Hepatocyte (in vitro differentiated cells): Measurements from ENCODE around the gene MAP3K10. TPM values are rescaled to one million over a fixed set of nuclear protein-coding genes. Genes with fewer than 3 reads are reported as not detected.

Experiments
- DNase-seq: peaks from one replicate; pipeline ENCODE4 v3.0.0-alpha.2; 2016; ENCODE audit warnings: low spot score
- H2AFZ ChIP-seq: fragments of 200-600 bp; sonication (generic); 2 replicates; pipeline ENCODE4 v1.6.0; 2016; ENCODE audit warnings: antibody characterized with exemption, mild to moderate bottlenecking
- H3K27ac ChIP-seq: fragments of 200-600 bp; sonication (generic); 2 replicates; pipeline ENCODE4 v1.5.1; 2016; ENCODE audit warnings: mild to moderate bottlenecking
- H3K27me3 ChIP-seq: fragments of 200-600 bp; sonication (generic); 2 replicates; pipeline ENCODE4 v1.6.1; 2016
- H3K36me3 ChIP-seq: fragments of 200-600 bp; sonication (generic); replicated peaks from 2 replicates; pipeline ENCODE4 v1.5.1; 2016; ENCODE audit warnings: low read depth; ENCODE audit not compliant: insufficient read depth
- H3K4me1 ChIP-seq: fragments of 200-600 bp; sonication (generic); 2 replicates; pipeline ENCODE4 v1.5.1; 2016; ENCODE audit warnings: mild to moderate bottlenecking, moderate library complexity; ENCODE audit not compliant: insufficient read depth
- H3K4me2 ChIP-seq: fragments of 200-600 bp; sonication (generic); 2 replicates; pipeline ENCODE4 v1.6.0; 2016
- H3K4me3 ChIP-seq: fragments of 200-600 bp; sonication (generic); 2 replicates; pipeline ENCODE4 v1.5.1; 2016; ENCODE audit warnings: mild to moderate bottlenecking
- H3K79me2 ChIP-seq: fragments of 200-600 bp; sonication (generic); 2 replicates; pipeline ENCODE4 v1.6.0; 2017; ENCODE audit warnings: mild to moderate bottlenecking
- H3K9me2 ChIP-seq: fragments of 200-600 bp; sonication (generic); replicated peaks from 2 replicates; pipeline ENCODE4 v1.6.0; 2017; ENCODE audit warnings: mild to moderate bottlenecking; ENCODE audit not compliant: insufficient read depth
- H3K9me3 ChIP-seq: fragments of 200-600 bp; sonication (generic); 2 replicates; pipeline ENCODE4 v1.5.1; 2016; ENCODE audit warnings: low read depth, mild to moderate bottlenecking
- H4K20me1 ChIP-seq: fragments of 200-600 bp; sonication (generic); 2 replicates; pipeline ENCODE4 v1.6.0; 2016; ENCODE audit warnings: mild to moderate bottlenecking; ENCODE audit not compliant: insufficient read depth, poor library complexity, severe bottlenecking
- EZH2 ChIP-seq: fragments of 200-600 bp; sonication (generic); IDR thresholded peaks from 2 replicates; pipeline ENCODE4 v1.6.1; 2016; ENCODE audit warnings: antibody characterized with exemption, mild to moderate bottlenecking, borderline replicate concordance
- EZH2phosphoT487 ChIP-seq: fragments of 200-600 bp; sonication (generic); IDR thresholded peaks from one replicate; pipeline ENCODE4 v1.6.1; 2018; ENCODE audit warnings: antibody characterized with exemption, mild to moderate bottlenecking, low read depth, moderate library complexity; ENCODE audit not compliant: unreplicated experiment, severe bottlenecking
- WGBS: methylation state at CpG from one replicate; pipeline ENCODE4 v1.1.6; 2016; ENCODE audit warnings: low lambda C conversion rate; ENCODE audit errors: missing lambda C conversion rate; 5-methylcytosine and 5-hydroxymethylcytosine counted together
- polyA plus RNA-seq: library from polyadenylated mRNA; unstranded; fragments of >200 nt; fragmentation: Nextera tagmentation; extraction: Ambion mirVana; gene quantifications from 2 replicates; pipeline ENCODE4 v1.2.1, GENCODE V29; 2016
- total RNA-seq: library from RNA; depleted of rRNA; stranded (reverse); fragments of >200 nt; gene quantifications from 2 replicates; pipeline ENCODE4 v1.2.3, GENCODE V29; 2014
- TF ChIP-seq, protein P1 (sequence below): fragments of 200-600 bp; sonication (generic); IDR thresholded peaks from 2 replicates; pipeline ENCODE4 v1.5.1; 2016; ENCODE audit warnings: antibody characterized with exemption, mild to moderate bottlenecking; ENCODE audit not compliant: poor library complexity

MAP3K10 gene
- total and polyA plus RNA-seq, 2 experiments from 2014 or later = 6.1 to 9.1 TPM

DNA sequence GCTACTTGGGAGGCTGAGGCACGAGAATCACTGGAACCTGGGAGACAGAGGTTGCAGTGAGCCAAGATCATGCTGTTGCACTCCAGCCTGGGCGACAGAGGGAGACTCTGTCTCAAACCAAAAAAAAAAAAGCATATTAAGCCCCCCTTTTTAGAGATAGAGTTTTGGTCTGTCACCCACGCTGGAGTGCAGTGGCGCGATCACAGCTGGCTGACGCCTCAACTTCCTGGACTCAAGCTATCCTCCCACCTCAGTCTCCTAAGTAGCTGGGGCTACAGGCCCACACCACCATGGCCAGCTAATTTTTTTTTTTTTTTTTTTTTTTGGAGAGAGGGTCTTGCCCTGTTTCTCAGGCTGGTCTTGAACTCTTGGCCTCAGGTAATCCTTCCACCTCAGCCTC, 34.2 kb upstream of the MAP3K10 start:
- H3K36me3 ChIP-seq = no peaks in the 10 kb centered on the region
- H4K20me1 ChIP-seq = no peaks in the 10 kb centered on the region
- no peaks in the 10 kb centered on the region for H3K9me2 ChIP-seq
- DNase-seq = no peak
- no peak overlapping the region for H3K27ac ChIP-seq
- H3K27me3 ChIP-seq = no peaks in the 10 kb centered on the region
- no peak overlapping the region for H2AFZ ChIP-seq
- TF ChIP-seq EZH2 (no peak), EZH2phosphoT487 (no peak)
- TF ChIP-seq, protein P1, sequence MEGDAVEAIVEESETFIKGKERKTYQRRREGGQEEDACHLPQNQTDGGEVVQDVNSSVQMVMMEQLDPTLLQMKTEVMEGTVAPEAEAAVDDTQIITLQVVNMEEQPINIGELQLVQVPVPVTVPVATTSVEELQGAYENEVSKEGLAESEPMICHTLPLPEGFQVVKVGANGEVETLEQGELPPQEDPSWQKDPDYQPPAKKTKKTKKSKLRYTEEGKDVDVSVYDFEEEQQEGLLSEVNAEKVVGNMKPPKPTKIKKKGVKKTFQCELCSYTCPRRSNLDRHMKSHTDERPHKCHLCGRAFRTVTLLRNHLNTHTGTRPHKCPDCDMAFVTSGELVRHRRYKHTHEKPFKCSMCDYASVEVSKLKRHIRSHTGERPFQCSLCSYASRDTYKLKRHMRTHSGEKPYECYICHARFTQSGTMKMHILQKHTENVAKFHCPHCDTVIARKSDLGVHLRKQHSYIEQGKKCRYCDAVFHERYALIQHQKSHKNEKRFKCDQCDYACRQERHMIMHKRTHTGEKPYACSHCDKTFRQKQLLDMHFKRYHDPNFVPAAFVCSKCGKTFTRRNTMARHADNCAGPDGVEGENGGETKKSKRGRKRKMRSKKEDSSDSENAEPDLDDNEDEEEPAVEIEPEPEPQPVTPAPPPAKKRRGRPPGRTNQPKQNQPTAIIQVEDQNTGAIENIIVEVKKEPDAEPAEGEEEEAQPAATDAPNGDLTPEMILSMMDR = no peak
- no peak overlapping the region for H3K4me2 ChIP-seq
- no peak overlapping the region for H3K4me3 ChIP-seq
- H3K4me1 ChIP-seq = no peaks in the 10 kb centered on the region
- no peaks in the 10 kb centered on the region for H3K9me3 ChIP-seq
- H3K79me2 ChIP-seq = no peaks in the 10 kb centered on the region
- 92% methylated on average over 5 of the region's 6 CpGs for WGBS

DNA sequence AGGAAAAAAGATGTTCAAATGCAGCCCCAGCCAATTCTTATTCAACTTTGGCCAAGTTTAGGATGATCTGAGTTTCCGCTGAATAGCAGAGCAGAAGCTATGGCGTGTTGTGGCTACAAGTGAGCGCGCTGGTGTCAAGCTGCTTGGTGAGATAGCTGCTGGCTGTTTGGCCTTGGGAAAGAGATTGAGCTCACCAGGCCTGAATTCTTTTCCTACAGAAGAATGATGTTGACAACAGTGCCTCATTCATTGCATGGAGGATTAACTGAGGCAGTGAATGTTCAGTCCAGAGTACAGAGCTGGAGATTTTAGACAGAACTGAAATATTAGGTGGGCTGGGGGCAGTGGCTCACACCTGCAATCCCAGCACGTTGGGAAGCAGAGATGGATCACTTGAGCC, 31.5 kb upstream of the MAP3K10 start:
- WGBS = 90% methylated on average over 5 of the region's 5 CpGs
- DNase-seq = no peak

DNA sequence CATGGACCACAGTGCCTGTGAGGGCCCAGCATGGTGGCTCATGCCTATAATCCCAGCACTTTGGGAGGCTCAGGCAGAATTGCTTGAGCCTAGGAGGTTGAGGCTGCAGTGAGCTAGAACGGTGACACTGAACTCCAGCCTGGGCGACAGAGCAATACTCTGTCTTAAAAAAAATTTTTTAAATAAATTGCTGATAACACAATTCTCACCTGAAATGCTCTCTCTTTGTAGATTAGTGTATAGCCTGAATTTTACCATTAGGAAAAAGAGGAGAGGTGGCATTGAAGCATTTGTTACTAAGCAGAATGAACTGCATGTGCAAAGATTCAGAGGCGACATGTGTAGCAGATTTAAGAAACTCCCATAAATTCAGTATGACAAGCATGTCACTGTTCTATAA, 29.1 kb upstream of the MAP3K10 start:
- H3K9me2 ChIP-seq = no peaks in the 10 kb centered on the region
- whole genome bisulfite sequencing = 95% methylated on average over 3 of the region's 3 CpGs
- TF ChIP-seq, protein P1 = no peak
- TF ChIP-seq EZH2 (no peak), EZH2phosphoT487 (no peak)
- H3K27ac ChIP-seq = no peak overlapping the region
- no peak overlapping the region for H2AFZ ChIP-seq
- no peaks in the 10 kb centered on the region for H3K4me1 ChIP-seq
- no peaks in the 10 kb centered on the region for H4K20me1 ChIP-seq
- no peaks in the 10 kb centered on the region for H3K79me2 ChIP-seq
- H3K4me3 ChIP-seq = no peak overlapping the region
- DNase-seq = no peak
- no peaks in the 10 kb centered on the region for H3K9me3 ChIP-seq
- H3K27me3 ChIP-seq = no peaks in the 10 kb centered on the region
- no peaks in the 10 kb centered on the region for H3K36me3 ChIP-seq
- no peak overlapping the region for H3K4me2 ChIP-seq

More for the DNA sequence above, 31.5 kb upstream of the MAP3K10 start:
- H3K27ac ChIP-seq = no peak overlapping the region
- H3K4me2 ChIP-seq = no peak overlapping the region
- H3K79me2 ChIP-seq = no peaks in the 10 kb centered on the region
- H3K36me3 ChIP-seq = no peaks in the 10 kb centered on the region
- no peaks in the 10 kb centered on the region for H3K9me3 ChIP-seq
- H3K27me3 ChIP-seq = no peaks in the 10 kb centered on the region
- no peaks in the 10 kb centered on the region for H4K20me1 ChIP-seq
- H3K4me1 ChIP-seq = no peaks in the 10 kb centered on the region
- no peaks in the 10 kb centered on the region for H3K9me2 ChIP-seq
- TF ChIP-seq, protein P1 = no peak
- TF ChIP-seq EZH2phosphoT487 = no peak
- TF ChIP-seq EZH2 = no peak
- H2AFZ ChIP-seq = no peak overlapping the region
- H3K4me3 ChIP-seq = no peak overlapping the region

DNA sequence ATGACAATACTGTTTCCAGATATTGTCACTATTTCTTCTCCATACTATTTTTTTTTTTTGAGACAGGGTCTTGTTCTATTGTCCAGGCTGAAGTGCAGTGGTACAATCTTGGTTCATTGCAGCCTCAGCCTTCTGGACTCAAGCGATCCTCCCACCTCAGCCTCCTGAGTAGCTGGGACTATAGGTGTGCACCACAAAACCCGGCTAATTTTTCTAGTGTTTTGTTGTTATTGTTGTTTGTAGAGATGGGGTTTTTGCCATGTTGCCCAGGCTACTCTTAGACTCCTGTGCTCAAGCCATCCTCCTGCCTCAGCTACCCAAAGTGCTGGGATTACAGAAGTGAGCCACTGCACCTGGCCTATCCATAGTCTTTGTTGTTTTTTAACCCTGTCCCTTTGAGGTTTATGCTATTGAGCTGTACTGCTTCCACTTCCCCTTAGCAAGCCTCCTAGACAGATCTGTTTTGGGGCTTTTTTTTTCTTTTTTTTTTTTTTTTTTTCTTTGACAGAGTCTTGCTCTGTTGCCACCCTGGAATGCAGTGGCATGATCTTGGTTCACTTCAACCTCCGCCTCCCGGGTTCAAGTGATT, 27.6 kb upstream of the MAP3K10 start:
- H3K27me3 ChIP-seq = no peaks in the 10 kb centered on the region
- whole genome bisulfite sequencing = 99% methylated on average over 4 of the region's 4 CpGs
- no peaks in the 10 kb centered on the region for H3K9me3 ChIP-seq
- no peak overlapping the region for H3K4me3 ChIP-seq
- no peaks in the 10 kb centered on the region for H3K9me2 ChIP-seq
- no peaks in the 10 kb centered on the region for H4K20me1 ChIP-seq
- H3K4me2 ChIP-seq = no peak overlapping the region
- H3K36me3 ChIP-seq = no peaks in the 10 kb centered on the region
- H3K4me1 ChIP-seq = no peaks in the 10 kb centered on the region
- H2AFZ ChIP-seq = no peak overlapping the region
- DNase-seq = no peak
- no peak for TF ChIP-seq EZH2
- TF ChIP-seq EZH2phosphoT487 = no peak
- TF ChIP-seq, protein P1 = no peak
- no peaks in the 10 kb centered on the region for H3K79me2 ChIP-seq
- no peak overlapping the region for H3K27ac ChIP-seq
